Activated T-helper 1 cell treated with Interleukin-2 at 50 U/mL for 16 hours (primary cell): ENCODE data around the gene NOVA2.
"Not testable (repeated sequence)": the region's sequence is repeated elsewhere in the genome, so short reads cannot be mapped to it uniquely, and the experiment has no call there.

ENCODE experiments used
- DNase-seq: peaks from one replicate; pipeline ENCODE4 v3.0.0-alpha.2; 2020; ENCODE audit warnings: low read depth

Gene NOVA2

DNA sequence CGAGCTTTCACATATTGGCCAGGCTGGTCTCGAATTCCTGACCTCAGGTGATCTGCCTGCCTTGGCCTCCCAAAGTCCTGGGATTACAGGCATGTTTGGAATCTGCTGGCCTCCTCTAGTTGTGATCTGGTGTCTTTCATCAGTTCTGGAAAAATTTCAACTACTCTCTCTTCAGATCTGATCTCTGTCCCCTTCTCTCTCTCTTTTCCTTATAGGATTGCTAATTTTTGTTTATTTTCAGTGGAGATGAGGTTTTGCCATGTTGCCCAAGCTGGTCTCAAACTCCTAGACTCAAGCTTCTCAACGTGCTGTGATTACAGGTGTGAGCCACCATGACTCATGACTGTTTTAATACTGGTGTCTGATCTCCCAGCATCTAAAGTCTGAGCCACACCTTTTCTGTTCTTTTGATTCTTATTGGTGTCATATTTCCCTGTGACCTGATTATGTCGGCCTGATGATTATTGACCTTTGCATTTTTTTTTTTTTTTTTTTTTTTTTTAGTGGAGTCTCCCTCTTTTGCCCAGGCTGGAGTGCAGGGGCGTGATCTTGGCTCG lies 48.7 kb downstream of the NOVA2 start:
- DNase-seq, result no peak

DNA sequence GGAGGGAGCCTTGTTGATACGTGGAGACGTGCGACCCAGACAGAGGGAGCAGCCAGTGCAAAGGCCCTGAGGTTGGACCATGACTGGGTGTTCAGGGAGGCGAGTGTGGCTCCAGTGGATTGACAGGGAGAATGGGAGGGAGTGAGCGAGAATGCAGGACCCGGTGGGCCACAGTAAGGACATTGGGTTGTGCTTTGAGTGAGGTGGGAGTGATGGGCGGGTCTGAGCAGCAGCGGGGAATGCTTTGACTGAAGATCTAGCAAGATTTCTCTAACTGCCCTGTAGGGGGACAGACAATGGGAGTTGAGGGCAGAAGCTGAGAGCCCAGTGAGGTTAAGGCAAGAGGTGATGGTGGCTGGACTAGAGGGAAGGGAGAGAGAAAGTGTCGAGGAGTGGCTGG lies 51.4 kb downstream of the NOVA2 start:
- DNase-seq, result no peak

DNA sequence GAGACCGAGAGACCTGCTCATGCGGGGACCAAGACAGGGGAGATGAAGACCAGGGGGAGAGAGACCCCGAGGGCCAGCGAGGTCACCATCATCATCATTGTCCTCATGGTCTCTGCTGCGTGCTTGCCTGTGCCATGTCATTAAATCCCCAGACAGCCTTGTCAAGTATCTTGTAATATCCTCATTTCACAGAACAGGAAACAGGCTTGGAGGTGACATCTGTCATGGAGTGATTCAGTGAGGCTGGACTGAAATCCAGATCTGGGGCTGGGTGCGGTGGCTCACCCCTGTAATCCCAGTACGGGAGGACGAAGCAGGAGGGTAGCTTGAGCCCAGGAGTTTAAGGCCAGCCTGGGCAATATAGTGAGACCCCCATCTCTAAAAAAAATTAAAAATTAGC lies 53.2 kb downstream of the NOVA2 start:
- no peak for DNase-seq

- DNase-seq, result no peak
These were observed 54.0 kb downstream of the NOVA2 start for GRCh38 chr19:45919678-45920077.

GRCh38 chr19:45918721-45919120 lies 54.9 kb downstream of the NOVA2 start:
- no peak for DNase-seq

DNA sequence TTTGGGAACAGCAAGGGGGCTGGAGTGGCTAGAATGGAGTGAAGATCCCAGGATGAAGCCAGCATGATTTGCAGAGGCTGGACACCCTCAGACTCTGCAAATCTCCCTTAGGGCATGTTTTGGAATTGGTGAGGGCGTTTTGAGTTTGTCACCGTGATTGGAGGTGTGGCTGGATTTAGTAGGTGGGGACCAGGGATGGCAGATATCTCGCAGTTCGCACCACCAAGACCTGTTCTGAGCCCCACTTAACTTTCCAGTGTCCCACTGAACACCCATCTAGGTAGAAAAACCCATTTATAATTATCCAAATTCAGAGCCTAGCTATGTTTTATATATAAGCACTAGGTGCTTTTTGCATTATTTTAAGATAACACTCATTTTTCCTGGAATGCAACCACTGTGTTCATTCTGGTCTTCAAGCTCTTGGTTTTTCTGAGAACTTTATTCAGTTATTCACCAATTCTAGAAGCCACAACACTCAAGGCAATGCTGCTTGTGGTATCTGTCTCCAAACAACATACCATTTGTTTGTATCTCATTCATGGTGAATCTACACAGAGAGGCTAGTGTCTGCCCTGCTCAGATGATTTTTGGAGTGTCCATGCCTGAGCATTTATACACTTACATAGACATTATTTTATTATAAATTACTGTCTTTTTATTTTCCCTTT lies 56.1 kb downstream of the NOVA2 start:
- DNase-seq, result no peak

DNA sequence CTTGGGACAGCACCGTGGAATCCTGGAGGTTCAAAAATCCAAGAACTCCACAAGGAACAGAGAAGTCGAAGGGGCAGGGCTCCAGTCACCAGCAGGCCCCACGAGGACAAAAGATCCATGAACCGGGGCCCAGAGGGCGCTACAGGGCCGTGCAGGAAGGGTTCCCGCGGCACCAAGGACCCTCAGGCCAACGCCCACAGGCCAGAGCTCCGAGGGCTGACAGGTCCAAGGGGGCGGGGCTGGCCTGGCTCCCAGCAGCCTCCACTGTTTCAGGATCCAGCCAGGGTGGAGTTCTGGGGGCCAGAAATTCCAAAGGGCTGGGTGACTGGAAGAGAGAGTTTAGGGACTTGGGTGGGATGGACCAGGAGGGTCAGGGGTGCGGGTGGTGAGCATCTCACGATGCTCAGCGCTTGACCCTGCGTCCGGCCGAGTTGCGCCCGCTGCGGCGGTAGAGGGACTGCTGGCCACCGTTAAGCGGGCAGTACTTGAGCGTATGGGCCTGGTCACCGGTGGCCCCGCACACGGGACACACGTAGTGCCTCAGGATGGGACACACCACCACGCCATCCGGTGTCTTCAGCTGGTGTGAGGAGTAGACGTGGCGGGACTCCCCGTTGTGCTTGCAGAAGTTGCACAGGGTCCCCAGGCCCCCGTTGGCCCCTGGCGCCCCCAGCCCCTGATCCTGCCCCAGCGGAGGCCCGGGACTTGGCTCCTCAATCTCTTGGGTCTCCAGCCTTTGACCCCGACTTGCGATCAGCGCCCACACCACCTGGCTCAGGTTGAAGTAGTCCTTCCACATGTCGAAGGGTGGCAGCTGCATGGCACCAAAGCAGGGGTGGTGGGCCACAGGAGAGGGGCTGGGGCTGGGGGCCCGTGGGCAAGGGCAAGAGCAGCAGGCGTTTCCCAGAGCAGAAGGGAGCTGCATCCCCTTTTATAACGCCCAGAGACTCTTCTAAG lies 59.5 kb downstream of the NOVA2 start, which contains the start of gene NANOS2:
NANOS2 (minus strand) TSS at position 905 of the 957 bp plus-strand sequence; CDS start at position 820, 85 bp downstream.
- no peak for DNase-seq

- no peak for DNase-seq
These were observed 62.4 kb downstream of the NOVA2 start for GRCh38 chr19:45911291-45911690.

DNA sequence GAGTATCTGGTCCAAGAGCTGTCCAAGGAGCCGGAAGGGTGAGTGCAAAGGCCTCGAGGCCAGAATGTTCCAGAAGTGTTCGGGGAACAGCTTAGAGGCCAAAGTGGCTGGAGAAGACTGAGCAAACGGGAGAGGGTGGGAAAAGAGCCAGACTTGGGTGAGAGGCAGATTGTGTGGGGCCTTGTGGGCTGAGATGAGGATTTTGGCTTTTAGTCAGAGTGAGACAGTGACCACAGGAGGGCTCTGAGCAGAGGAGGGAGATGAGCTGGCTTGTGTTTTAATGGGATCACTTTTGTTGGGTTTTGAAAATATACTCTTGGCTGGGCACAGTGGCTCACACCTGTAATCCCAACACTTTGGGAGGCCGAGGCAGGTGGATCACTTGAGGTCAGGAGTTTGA lies 64.7 kb downstream of the NOVA2 start:
- DNase-seq, result no peak

GRCh38 chr19:45906221-45906620 lies 67.4 kb downstream of the NOVA2 start:
- DNase-seq, result no peak

GRCh38 chr19:45905011-45905410 lies 68.7 kb downstream of the NOVA2 start:
- DNase-seq, result no peak

GRCh38 chr19:45902651-45903625 lies 70.7 kb downstream of the NOVA2 start:
- DNase-seq, result peak; percentile 100

- no peak for DNase-seq
These were observed 71.6 kb downstream of the NOVA2 start, which contains the start of gene MYPOP for GRCh38 chr19:45901912-45902650. TSS of gene MYPOP (minus strand) at chr19:45902613. CDS start at chr19:45901773, 840 bp downstream.

DNA sequence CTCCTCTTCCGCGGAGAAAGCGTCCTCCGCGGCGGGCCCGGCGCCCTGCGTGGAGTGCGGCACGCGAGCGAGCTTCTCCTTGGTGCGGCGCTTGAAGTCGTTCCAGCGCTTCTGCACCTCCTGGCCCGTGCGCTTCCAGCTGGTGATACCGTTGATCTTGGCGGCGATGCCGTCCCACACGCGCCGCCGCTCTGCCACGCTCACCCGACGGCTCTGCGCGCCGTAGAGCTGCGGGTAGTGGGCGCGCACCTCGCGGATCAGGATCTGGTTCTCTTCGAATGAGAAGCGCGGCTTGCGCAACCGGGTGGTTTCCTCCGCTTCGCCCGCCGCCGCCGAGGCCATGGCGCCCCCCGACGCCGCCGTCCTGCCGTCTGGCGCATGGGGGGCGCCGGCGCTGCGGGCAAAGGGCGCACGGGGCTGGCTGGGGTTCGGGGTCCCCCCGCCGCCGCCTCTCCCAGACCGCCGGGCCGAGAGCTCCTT lies 72.2 kb downstream of the NOVA2 start:
- DNase-seq, result no peak

GRCh38 chr19:45900738-45901431 lies 72.8 kb downstream of the NOVA2 start:
- no peak for DNase-seq

DNA sequence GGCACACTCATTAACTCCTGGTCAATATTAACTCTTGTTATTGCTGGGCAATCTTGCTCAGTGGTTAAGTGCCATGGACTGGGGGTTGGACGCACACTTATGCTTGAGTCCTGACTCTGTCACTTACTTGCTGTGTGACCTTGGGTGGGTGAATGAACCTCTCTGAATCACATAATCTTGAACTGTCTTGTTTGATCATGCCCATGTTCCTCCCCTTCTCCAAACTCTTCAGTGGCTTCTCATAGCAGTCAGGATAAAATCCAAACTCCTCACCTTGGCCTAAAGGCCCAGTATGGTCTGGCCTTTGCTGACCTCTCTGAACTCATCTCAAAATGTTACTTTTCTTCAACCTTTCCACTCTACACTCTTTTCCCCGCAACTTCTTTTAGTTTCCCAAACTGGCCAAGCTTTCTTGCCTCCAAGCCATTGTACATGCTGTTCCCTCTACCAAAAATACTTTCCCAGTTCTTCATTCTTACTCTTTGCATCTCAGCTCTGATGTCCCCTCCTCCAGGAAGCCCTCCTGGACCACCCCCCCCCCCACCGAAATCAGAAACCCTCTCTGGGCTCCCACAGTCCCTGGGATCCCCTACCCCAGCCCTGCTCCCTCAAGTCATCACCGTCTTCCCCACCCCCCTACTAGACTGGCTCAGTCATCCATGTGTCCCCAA lies 73.6 kb downstream of the NOVA2 start:
- DNase-seq, result no peak

GRCh38 chr19:45899253-45899652 lies 74.4 kb downstream of the NOVA2 start:
- no peak for DNase-seq

- DNase-seq, result no peak
These were observed 76.3 kb downstream of the NOVA2 start for GRCh38 chr19:45897261-45897812.

GRCh38 chr19:45895983-45896599 lies 77.6 kb downstream of the NOVA2 start:
- not testable (repeated sequence) for DNase-seq
